22Rv1 (cell line): ENCODE results near the gene INPP5J.

ENCODE experiments used
- ZFX ChIP-seq: fragments of 450-650 bp; IDR thresholded peaks from 2 replicates; pipeline ENCODE4 v1.6.1; 2017; ENCODE audit warnings: antibody characterized with exemption, borderline replicate concordance
- TF ChIP-seq, protein P1 (sequence below): fragments of 450-650 bp; IDR thresholded peaks from 2 replicates; pipeline ENCODE4 v1.5.1; 2017; ENCODE audit warnings: mild to moderate bottlenecking

DNA sequence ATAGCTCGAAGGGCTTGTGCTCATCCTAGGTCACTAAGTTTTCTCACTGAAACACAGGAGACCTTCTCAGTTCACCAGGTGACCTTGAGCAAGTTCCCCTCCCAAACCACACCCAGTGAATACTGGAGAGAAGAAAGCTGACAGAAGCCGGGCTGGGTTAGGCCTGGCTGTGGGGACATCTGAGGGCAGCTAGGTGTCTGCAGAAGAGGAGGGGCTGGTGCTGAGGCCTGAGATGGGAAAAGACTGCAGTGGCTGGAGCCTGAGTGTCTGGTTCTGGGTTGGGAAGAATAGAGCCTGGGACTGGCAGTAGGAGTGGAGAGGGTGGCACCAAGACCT lies 602 bp upstream of the INPP5J start:
- TF ChIP-seq, protein P1, sequence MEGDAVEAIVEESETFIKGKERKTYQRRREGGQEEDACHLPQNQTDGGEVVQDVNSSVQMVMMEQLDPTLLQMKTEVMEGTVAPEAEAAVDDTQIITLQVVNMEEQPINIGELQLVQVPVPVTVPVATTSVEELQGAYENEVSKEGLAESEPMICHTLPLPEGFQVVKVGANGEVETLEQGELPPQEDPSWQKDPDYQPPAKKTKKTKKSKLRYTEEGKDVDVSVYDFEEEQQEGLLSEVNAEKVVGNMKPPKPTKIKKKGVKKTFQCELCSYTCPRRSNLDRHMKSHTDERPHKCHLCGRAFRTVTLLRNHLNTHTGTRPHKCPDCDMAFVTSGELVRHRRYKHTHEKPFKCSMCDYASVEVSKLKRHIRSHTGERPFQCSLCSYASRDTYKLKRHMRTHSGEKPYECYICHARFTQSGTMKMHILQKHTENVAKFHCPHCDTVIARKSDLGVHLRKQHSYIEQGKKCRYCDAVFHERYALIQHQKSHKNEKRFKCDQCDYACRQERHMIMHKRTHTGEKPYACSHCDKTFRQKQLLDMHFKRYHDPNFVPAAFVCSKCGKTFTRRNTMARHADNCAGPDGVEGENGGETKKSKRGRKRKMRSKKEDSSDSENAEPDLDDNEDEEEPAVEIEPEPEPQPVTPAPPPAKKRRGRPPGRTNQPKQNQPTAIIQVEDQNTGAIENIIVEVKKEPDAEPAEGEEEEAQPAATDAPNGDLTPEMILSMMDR, result no peak
- TF ChIP-seq ZFX, result no peak
